OCI-LY7 (cell line): ENCODE data around the gene MPZL2.

Experiments used
- CTCF ChIP-seq: fragments of 200-600 bp; sonication (generic); conservative IDR thresholded peaks from 2 replicates; pipeline ENCODE4 v1.5.1; 2014; ENCODE audit warnings: mild to moderate bottlenecking, antibody characterized with exemption, low read length, moderate library complexity, mixed read lengths
- EZH2phosphoT487 ChIP-seq: fragments of 200-600 bp; sonication (generic); IDR thresholded peaks from 2 replicates; pipeline ENCODE4 v1.6.1; 2018; ENCODE audit warnings: low read depth, borderline replicate concordance, mild to moderate bottlenecking, mixed run types, antibody characterized with exemption, low read length, moderate library complexity, mixed read lengths

GRCh38 chr11:118295815-118296454, 31.8 kb upstream of the MPZL2 start:
- TF ChIP-seq CTCF (peak; percentile 91), EZH2phosphoT487 (no peak)
